GM19452 (cell line): ENCODE data around the gene MAN2A1.

ENCODE experiments used
- ATAC-seq: cut with Tn5 transposase; IDR thresholded peaks from one replicate; pipeline ENCODE4 v1.9.1; 2021; ENCODE audit not compliant: unreplicated experiment

The MAN2A1 gene

GRCh38 chr5:109704282-109704952, 14.7 kb downstream of the MAN2A1 start:
- ATAC-seq, result no peak

DNA sequence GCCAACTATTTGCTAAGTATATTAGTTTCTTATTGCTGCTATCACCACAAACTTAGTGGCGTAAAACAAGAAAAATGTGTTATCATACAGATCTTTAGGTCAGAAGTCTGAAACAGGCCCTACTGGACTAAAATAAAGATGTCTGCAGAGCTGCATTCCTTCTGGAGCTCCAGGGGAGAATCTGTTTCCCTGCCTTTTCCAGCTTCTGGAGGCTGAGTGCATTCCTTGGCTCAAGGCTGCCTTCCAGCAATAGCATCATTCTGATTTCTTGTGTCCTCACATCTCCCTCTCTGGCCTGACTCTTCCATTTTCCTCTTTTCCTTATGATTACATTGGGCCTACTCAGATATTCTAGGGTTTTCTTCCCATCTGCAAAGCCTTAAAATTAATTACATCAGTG, 15.9 kb downstream of the MAN2A1 start:
- ATAC-seq, result no peak

DNA sequence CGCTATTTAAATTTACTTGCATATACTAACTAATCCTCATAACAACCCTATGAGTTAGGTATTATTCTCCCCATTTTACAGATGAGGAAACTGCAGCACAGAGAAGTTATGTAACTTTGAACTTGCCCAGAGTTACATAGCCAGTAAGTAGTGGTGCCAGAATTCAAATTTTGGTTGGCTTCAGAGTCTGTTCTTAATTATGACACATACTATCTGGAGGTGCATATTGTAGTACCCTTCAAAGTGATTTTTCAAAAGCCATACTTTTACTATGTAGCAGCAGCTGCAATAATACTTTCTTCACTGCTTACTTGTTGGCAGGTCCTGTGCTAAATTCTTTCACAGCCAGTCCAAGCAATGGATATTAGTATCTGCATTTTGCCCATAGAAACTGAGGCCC, 16.4 kb downstream of the MAN2A1 start:
- ATAC-seq, result no peak

DNA sequence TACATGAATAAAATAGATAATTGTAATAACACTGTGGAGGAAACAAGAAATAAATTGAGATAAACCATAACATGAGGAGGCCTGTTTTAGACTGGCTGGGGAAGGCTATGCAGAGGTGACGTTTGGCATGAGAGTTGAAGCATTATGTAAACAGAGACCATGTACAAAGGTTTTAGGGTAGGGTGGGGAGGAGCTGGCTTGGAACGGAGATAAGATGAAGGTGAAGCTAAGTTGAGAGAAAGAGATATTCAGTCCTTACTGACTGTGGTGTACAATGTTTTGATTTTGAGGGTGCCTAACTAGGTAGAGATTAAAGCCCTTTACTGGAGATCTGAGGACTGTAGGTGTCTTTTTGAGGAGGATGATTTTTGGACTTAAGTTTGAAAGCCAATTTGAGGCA, 17.8 kb downstream of the MAN2A1 start:
- ATAC-seq, result no peak

DNA sequence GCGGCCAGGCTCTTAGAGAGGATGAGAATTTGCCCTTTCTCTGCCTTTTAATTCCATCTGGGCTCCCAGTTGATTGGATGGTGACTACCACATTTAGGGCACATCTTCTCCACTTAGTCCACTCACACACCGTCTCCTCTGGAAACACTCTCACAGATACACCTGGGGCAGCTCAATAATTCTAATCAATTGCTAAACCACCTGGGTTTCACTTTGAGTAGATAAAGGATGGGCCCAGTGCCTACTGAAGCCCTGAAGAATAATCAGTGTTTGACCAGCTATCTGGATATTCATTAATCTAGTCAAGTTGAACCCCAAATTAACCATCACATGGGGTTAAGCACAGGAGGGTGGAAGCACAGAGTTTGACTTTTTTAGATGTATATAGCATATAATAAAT, 19.1 kb downstream of the MAN2A1 start:
- ATAC-seq, result no peak

DNA sequence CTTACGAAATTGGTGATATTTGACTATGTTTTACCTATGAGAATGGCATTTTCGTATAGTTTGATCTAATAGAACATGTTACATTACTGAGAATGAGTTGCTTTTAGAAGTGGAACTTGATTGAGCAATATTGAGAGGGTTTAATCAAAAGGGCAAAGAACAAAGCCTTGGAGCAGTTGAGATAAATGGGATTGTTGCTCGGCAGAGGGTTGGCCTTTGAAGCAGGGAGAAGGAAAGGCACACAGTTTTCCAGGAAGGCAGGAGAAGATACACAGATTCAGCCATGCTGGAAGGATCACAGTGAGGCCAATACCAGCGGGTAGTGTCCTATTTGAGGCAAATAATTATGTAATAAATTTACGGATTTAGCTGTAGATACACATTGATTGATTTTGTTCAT, 19.5 kb downstream of the MAN2A1 start:
- no peak for ATAC-seq

DNA sequence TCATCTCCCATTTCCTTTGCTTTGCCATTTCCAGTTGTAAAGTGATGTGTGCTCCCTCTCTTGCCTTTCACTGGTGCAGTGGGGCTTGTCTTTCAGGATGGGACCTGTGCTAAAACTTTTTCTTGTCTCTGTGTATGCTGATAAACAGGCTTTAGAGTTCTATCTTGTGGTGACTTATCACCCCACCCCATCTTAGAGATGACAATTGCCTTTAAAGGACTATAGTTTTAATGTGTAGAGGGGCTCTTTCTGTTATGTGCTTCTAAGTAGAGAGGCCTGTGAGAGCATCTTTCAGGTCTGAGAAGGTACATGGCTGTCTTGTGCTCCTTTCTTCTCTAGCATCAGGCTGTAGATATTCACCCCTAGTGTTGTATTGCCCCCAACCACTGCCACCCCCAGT, 21.9 kb downstream of the MAN2A1 start:
- ATAC-seq, result no peak

GRCh38 chr5:109713453-109713852, 23.7 kb downstream of the MAN2A1 start:
- ATAC-seq, result no peak

GRCh38 chr5:109714592-109714991, 24.9 kb downstream of the MAN2A1 start:
- ATAC-seq, result no peak

GRCh38 chr5:109718216-109718615, 28.5 kb downstream of the MAN2A1 start:
- no peak for ATAC-seq

DNA sequence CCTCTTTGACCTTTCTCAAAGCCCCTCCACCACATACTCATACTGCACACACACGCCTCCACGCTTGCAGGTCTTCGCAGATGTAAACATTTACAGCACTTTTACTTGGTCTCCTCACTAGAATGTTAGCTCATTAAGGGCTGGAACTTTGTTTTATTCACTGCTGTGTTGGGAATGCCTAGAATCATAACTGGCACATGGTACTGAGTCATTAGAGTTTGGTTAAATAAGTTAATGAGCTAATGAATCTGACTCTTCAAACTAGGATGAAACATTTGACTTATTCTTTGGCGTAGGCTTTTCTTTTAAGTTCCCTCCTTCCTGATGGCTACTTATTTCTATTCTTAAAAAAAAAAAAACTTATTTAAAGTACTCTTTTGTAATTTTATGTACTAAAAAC, 28.9 kb downstream of the MAN2A1 start:
- ATAC-seq, result no peak

DNA sequence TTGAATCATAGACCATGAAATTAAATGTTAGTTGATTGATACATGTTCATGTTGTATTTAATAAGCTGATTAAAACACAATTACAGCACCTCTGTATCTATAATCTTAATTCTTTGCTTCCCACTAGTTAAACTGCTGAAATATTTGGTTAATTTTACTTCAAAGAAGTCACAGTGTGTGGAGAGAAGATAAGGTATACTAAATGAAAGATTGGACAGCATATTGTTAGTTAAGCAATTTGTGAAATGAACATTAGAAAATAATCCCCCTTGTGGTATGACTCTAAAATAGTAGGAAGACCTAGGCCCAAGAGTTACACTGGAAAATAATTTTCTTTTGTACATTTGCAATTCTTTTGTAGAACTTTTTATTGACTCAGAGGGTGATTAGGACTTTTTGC, 30.3 kb downstream of the MAN2A1 start:
- ATAC-seq, result no peak

DNA sequence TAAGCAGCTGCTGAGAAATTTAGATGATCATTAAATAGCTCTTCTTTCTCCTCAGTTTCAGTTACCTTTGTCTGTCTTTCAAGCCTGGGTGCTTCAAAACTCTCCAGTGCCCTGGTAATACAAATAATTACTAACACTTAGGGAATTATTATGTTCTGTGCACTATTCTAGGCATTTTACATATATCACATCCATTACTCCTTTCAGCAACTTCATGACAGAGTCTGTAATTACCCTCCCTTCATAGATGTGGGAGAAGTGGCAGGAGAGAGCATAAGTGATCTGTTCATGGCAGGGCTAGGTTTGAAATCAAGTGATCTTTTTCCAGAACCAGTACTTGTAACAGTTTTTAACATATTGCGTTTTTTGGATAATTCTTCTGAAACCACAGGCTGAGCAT, 32.0 kb downstream of the MAN2A1 start:
- ATAC-seq, result no peak

DNA sequence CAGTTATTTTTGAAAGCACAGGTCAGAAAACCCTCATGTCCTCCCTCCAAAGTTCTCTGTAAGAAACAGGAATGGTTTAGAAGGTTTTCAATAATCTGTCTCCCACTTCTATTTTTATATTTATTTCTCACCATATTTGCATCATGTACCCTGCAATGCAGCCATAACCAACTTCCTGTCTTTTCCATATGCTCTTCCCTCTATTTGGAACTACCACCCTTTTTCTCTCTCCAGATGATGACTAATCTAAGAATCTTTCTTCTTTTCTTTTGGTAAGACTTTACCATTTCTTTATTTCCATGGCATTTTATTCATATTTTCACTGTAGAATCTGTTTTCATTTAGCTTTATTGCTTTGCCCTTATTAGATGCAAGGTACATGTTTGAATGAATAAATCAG, 33.9 kb downstream of the MAN2A1 start:
- no peak for ATAC-seq

GRCh38 chr5:109725135-109725534, 35.4 kb downstream of the MAN2A1 start:
- no peak for ATAC-seq

GRCh38 chr5:109739741-109740728, 50.3 kb downstream of the MAN2A1 start:
- peak; percentile 93 for ATAC-seq

DNA sequence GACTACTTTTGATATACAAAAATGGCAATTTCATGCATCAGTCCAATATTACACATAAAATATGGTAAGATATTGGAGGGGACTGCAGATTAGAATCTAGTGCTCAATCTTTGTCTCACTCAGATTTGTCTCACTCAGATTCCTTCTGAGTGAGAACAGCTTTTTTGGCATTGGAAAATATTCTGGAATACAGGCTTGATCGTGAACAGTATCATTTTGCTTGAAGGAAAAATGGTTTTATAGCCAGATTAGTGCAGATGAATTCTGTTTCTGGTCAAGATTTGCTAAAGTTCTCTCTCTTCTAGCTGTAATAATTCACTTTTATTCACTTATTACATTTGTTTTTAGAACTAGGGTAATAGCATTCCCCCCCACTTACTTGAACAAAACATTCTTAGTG, 51.2 kb downstream of the MAN2A1 start:
- ATAC-seq, result no peak

- ATAC-seq, result no peak
These were observed 51.7 kb downstream of the MAN2A1 start for GRCh38 chr5:109741390-109741789.

DNA sequence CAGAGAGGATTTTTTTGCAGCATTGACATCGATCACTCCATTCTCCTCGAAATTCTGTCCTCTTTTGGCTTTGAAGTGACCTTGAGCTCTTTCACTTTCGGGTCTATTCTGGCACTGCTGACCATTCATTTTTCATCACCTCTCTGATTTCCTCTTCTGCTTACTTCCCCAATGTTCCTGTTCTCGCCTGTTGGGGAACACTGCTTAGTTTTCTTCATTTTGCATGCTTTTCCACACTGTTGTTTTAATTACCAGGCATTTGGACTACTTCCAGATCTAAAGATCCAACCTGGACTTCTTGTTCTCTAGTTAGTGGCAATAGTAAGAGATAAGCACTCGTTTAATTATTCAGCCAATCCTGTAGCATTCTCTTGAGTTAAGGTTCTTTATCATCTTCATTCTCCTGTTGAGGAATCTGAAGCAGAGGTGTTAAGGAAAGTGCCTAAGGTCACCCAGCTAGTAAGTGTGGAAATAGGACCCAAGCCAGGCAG, 53.4 kb downstream of the MAN2A1 start:
- ATAC-seq, result no peak

DNA sequence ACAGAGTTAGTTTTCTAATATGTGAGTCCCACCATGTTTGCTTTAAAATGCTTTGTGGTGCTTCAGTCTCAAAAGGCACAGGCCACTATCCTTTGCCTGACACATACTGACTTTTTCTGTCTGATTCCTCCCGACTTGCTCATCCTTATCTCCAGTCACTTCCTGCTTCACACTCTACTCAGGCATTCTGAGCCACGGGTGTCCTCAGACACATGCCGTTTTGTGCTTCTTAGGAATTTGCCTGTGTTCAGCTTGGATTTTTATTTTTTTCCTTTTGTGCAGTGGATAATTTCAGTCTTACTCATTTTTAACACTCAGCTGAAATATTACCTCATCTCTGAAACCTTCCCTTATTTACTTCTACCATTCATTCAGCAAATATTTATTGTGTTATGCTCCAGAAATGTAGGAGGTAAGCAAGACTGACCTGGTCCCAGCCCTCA, 54.1 kb downstream of the MAN2A1 start:
- ATAC-seq, result no peak

DNA sequence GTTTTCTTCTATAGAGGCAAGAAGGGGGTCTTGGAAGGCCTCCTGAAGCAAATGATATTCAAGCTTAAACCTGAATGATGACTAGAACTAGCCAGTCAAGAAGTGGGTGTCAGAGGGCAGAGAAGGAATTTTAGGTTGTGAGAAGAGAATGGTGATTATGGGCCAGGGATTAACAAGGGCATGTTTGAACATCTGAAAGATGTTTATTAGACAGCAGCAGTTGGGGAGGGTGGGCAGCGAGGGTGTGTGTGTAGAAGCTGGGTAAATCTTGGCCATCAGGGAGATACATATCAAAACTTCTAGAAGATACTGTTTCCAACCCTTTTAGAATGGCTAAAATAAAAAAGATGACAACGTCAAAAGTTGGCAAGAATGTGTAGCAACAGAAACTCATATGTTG, 54.5 kb downstream of the MAN2A1 start:
- no peak for ATAC-seq

- ATAC-seq, result no peak
These were observed 58.8 kb downstream of the MAN2A1 start for GRCh38 chr5:109748546-109748945.
